Left forelimb (tissue), 1 donor: ENCODE measurements around the gene NDUFAF3.

Source experiments
- DNase-seq: peaks from one replicate; pipeline ENCODE4 v3.0.0-alpha.2; 2018; ENCODE audit warnings: low spot score

Gene NDUFAF3

GRCh38 chr3:49021813-49022687 is at the start of gene NDUFAF3:
Gene NDUFAF3 (plus strand): TSS chr3:49022121. CDS start chr3:49022145, 24 bp downstream.
- DNase-seq = peak; percentile 95

- DNase-seq = no peak
These were observed 47.7 kb upstream of the NDUFAF3 start for GRCh38 chr3:48974076-48974864.

GRCh38 chr3:48979451-48979850 is 42.5 kb upstream of the NDUFAF3 start:
- DNase-seq = no peak

GRCh38 chr3:48980295-48980694 is 41.6 kb upstream of the NDUFAF3 start:
- DNase-seq = no peak

GRCh38 chr3:48982016-48982415 is 39.9 kb upstream of the NDUFAF3 start:
- no peak for DNase-seq

- no peak for DNase-seq
These were observed 39.2 kb upstream of the NDUFAF3 start for GRCh38 chr3:48982686-48983085.

GRCh38 chr3:48983096-48983495 is 38.8 kb upstream of the NDUFAF3 start:
- no peak for DNase-seq

- DNase-seq = no peak
These were observed 37.3 kb upstream of the NDUFAF3 start for GRCh38 chr3:48984663-48985062.

- DNase-seq = no peak
These were observed 36.0 kb upstream of the NDUFAF3 start for GRCh38 chr3:48985831-48986376.

- no peak for DNase-seq
These were observed 32.7 kb upstream of the NDUFAF3 start for GRCh38 chr3:48989126-48989795.

- peak; percentile 90 for DNase-seq
These were observed 31.9 kb upstream of the NDUFAF3 start, which contains the start of gene P4HTM for GRCh38 chr3:48989796-48990635. Gene P4HTM (plus strand): TSS chr3:48990241. CDS start chr3:48990257, 16 bp downstream.

- DNase-seq = no peak
These were observed 31.1 kb upstream of the NDUFAF3 start for GRCh38 chr3:48990636-48991469.

GRCh38 chr3:48991851-48992545 is 29.9 kb upstream of the NDUFAF3 start:
- DNase-seq = no peak

GRCh38 chr3:48993834-48994233 is 28.1 kb upstream of the NDUFAF3 start:
- no peak for DNase-seq

GRCh38 chr3:48996640-48997039 is 25.3 kb upstream of the NDUFAF3 start:
- no peak for DNase-seq

- no peak for DNase-seq
These were observed 24.8 kb upstream of the NDUFAF3 start for GRCh38 chr3:48997102-48997635.

GRCh38 chr3:48997714-48998637 is 23.9 kb upstream of the NDUFAF3 start:
- DNase-seq = no peak
